ENCODE measurements around the gene SLC38A3.

GRCh38 chr3:50205413-50206276 lies 574 bp downstream of the SLC38A3 start:
- TF ChIP-seq SUZ12 (IDR thresholded peaks at IDR 0.05; ENCODE audit: extremely low read depth, insufficient read depth, insufficient read length): no peak
- no peak for TF ChIP-seq ZNF274 (IDR thresholded peaks at IDR 0.05; ENCODE audit: low read depth, low read length)
- no peak for TF ChIP-seq YY1 (IDR thresholded peaks at IDR 0.05; ENCODE audit: insufficient read depth, insufficient read length)

Data from NT2/D1 (cell line).